Activated CD4-positive, CD25-positive, alpha-beta regulatory T cell treated with anti-CD3 and anti-CD28 coated beads, Interleukin-2, amount 50 U/mL, for 16 hours (primary cell): ENCODE data around the gene SASH3.

Experiments
- DNase-seq: peaks from one replicate; pipeline ENCODE4 v3.0.0-alpha.2; 2020; ENCODE audit warnings: low read depth, low spot score

The SASH3 gene

GRCh38 chrX:129783291-129783713, 3.6 kb downstream of the SASH3 start:
- no peak for DNase-seq

GRCh38 chrX:129784371-129784770, 4.6 kb downstream of the SASH3 start:
- DNase-seq = no peak

GRCh38 chrX:129785160-129785947, 5.6 kb downstream of the SASH3 start:
- no peak for DNase-seq

GRCh38 chrX:129786210-129786651, 6.5 kb downstream of the SASH3 start:
- DNase-seq = no peak

GRCh38 chrX:129787336-129788055, 7.7 kb downstream of the SASH3 start:
- no peak for DNase-seq

- DNase-seq = no peak
Measured at GRCh38 chrX:129788527-129788926, 8.8 kb downstream of the SASH3 start.

- no peak for DNase-seq
Measured at GRCh38 chrX:129790146-129790545, 10.4 kb downstream of the SASH3 start.

- no peak for DNase-seq
Measured at GRCh38 chrX:129790808-129791207, 11.1 kb downstream of the SASH3 start.

GRCh38 chrX:129791336-129791735, 11.6 kb downstream of the SASH3 start:
- DNase-seq = no peak

GRCh38 chrX:129791961-129792570, 12.3 kb downstream of the SASH3 start:
- DNase-seq = no peak

GRCh38 chrX:129792586-129793291, 13.0 kb downstream of the SASH3 start:
- DNase-seq = no peak

- DNase-seq = no peak
Measured at GRCh38 chrX:129793604-129794191, 13.9 kb downstream of the SASH3 start.

- no peak for DNase-seq
Measured at GRCh38 chrX:129795584-129795983, 15.8 kb downstream of the SASH3 start.

- DNase-seq = no peak
Measured at GRCh38 chrX:129797251-129797906, 17.6 kb downstream of the SASH3 start.

GRCh38 chrX:129798456-129798855, 18.7 kb downstream of the SASH3 start:
- no peak for DNase-seq

- no peak for DNase-seq
Measured at GRCh38 chrX:129798888-129799287, 19.1 kb downstream of the SASH3 start.

GRCh38 chrX:129800186-129800585, 20.4 kb downstream of the SASH3 start:
- no peak for DNase-seq

GRCh38 chrX:129802863-129803262, 23.1 kb downstream of the SASH3 start:
- DNase-seq = no peak

- DNase-seq = no peak
Measured at GRCh38 chrX:129804806-129805205, 25.1 kb downstream of the SASH3 start.

GRCh38 chrX:129808158-129808828, 28.5 kb downstream of the SASH3 start:
- DNase-seq = no peak
